SKM-1 treated with dmso at 0.1 percent for 144 hours (cell line): ENCODE measurements around the gene RABGEF1.
"Not testable (repeated sequence)": the region's sequence is repeated elsewhere in the genome, so short reads cannot be mapped to it uniquely, and the experiment has no call there.

Experiments used
- DNase-seq: peaks from one replicate; lab custom pipeline; 2025; ENCODE audit not compliant: unreplicated experiment; lab: John Stamatoyannopoulos, UW

RABGEF1 gene

GRCh38 chr7:66846096-66846445 is 105.5 kb downstream of the RABGEF1 start:
- DNase-seq, result not testable (repeated sequence)

- DNase-seq, result not testable (repeated sequence)
Measured at GRCh38 chr7:66847523-66847855, 107.0 kb downstream of the RABGEF1 start.

- peak; percentile 18 for DNase-seq
Measured at GRCh38 chr7:66847879-66848790, 107.6 kb downstream of the RABGEF1 start.

- no peak for DNase-seq
Measured at GRCh38 chr7:66859339-66859738, 118.8 kb downstream of the RABGEF1 start.

- no peak for DNase-seq
Measured at GRCh38 chr7:66859794-66860645, 119.5 kb downstream of the RABGEF1 start.

GRCh38 chr7:66860767-66861166 is 120.2 kb downstream of the RABGEF1 start:
- DNase-seq, result no peak
